Measurements from ENCODE around the gene SSC5D. TPM values are rescaled to one million over a fixed set of nuclear protein-coding genes. Genes with fewer than 3 reads are reported as not detected.

Gene SSC5D
- total RNA-seq, 1 donor from 2014 or later: 7.6 TPM

GRCh38 chr19:55451163-55451964 is 36.9 kb upstream of the SSC5D start:
- no peaks in the 10 kb centered on the region for H3K36me3 Mint-ChIP-seq (ENCODE audit: unreplicated experiment)
- TF ChIP-seq, protein P1, sequence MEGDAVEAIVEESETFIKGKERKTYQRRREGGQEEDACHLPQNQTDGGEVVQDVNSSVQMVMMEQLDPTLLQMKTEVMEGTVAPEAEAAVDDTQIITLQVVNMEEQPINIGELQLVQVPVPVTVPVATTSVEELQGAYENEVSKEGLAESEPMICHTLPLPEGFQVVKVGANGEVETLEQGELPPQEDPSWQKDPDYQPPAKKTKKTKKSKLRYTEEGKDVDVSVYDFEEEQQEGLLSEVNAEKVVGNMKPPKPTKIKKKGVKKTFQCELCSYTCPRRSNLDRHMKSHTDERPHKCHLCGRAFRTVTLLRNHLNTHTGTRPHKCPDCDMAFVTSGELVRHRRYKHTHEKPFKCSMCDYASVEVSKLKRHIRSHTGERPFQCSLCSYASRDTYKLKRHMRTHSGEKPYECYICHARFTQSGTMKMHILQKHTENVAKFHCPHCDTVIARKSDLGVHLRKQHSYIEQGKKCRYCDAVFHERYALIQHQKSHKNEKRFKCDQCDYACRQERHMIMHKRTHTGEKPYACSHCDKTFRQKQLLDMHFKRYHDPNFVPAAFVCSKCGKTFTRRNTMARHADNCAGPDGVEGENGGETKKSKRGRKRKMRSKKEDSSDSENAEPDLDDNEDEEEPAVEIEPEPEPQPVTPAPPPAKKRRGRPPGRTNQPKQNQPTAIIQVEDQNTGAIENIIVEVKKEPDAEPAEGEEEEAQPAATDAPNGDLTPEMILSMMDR (IDR thresholded peaks at IDR 0.05; ENCODE audit: partially characterized antibody, unreplicated experiment): no peak
- H3K4me1 Mint-ChIP-seq (ENCODE audit: low read depth, unreplicated experiment): peaks cover 3% of the 10 kb centered on the region
- peak overlapping the region; percentile 89 for H3K4me3 Mint-ChIP-seq (ENCODE audit: unreplicated experiment)
- H3K27ac Mint-ChIP-seq (ENCODE audit: unreplicated experiment): no peak overlapping the region
- peaks cover 6% of the 10 kb centered on the region for H3K9me3 Mint-ChIP-seq (ENCODE audit: unreplicated experiment)
- DNase-seq: no peak
- peaks cover 16% of the 10 kb centered on the region for H3K27me3 Mint-ChIP-seq (ENCODE audit: unreplicated experiment)

DNA sequence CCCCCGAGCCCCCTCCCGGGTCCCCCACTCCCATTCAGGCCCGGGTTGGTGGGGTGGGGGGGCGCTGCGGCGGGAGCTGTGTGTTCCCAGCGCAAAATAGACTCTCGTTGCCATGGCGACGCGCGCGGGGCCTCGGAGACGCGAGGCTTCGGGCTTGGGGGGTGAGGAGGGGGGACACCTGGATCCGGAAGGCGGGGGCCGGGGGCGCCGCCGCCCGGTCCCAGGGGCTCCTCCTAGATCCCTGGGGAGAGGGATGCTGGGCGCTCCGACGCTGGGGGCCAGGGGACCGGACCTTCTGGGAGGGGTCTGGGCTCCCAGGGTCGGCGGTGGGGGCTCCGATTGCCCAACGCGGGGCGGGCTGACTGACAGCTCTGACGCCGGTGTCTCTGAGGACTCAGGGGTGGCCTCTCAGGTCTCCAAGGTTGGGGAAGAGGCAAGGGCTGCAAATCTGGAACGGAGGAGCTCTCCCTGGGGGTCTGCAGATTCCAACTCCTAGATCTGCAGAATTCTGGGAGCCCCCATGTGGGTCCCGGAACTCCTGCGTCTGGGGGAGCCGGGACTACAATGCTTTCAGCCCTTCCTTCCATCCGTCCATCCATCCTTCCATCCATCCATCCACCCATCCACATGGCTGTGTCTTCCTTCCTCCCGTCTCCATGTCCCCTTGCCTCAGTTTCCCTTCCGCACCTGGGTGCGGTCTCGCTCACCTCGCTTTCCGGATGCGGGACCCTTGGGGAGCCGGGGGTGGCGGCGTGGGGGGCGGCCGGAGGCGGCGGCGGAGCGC is 36.1 kb upstream of the SSC5D start:
- peaks cover 3% of the 10 kb centered on the region for H3K4me1 Mint-ChIP-seq (ENCODE audit: low read depth, unreplicated experiment)

GRCh38 chr19:55452749-55453346 is 35.4 kb upstream of the SSC5D start:
- Mint-ChIP-seq H3K27ac (ENCODE audit: unreplicated experiment) (no peak overlapping the region), H3K27me3 (ENCODE audit: unreplicated experiment) (peaks cover 16% of the 10 kb centered on the region), H3K4me3 (ENCODE audit: unreplicated experiment) (peak overlapping the region; percentile 61), H3K9me3 (ENCODE audit: unreplicated experiment) (peaks cover 12% of the 10 kb centered on the region), H3K4me1 (ENCODE audit: low read depth, unreplicated experiment) (peaks cover 6% of the 10 kb centered on the region), H3K36me3 (ENCODE audit: unreplicated experiment) (no peaks in the 10 kb centered on the region)
- TF ChIP-seq, protein P1 (IDR thresholded peaks at IDR 0.05; ENCODE audit: partially characterized antibody, unreplicated experiment): peak; percentile 54
- DNase-seq: peak; percentile 86

More for the DNA sequence above, 36.1 kb upstream of the SSC5D start:
- Mint-ChIP-seq H3K27ac (ENCODE audit: unreplicated experiment) (no peak overlapping the region), H3K9me3 (ENCODE audit: unreplicated experiment) (peaks cover 8% of the 10 kb centered on the region), H3K4me3 (ENCODE audit: unreplicated experiment) (peak overlapping the region; percentile 89), H3K27me3 (ENCODE audit: unreplicated experiment) (peaks cover 16% of the 10 kb centered on the region), H3K36me3 (ENCODE audit: unreplicated experiment) (no peaks in the 10 kb centered on the region)
- TF ChIP-seq, protein P1 (IDR thresholded peaks at IDR 0.05; ENCODE audit: partially characterized antibody, unreplicated experiment): no peak
- peak; percentile 51 for DNase-seq

DNA sequence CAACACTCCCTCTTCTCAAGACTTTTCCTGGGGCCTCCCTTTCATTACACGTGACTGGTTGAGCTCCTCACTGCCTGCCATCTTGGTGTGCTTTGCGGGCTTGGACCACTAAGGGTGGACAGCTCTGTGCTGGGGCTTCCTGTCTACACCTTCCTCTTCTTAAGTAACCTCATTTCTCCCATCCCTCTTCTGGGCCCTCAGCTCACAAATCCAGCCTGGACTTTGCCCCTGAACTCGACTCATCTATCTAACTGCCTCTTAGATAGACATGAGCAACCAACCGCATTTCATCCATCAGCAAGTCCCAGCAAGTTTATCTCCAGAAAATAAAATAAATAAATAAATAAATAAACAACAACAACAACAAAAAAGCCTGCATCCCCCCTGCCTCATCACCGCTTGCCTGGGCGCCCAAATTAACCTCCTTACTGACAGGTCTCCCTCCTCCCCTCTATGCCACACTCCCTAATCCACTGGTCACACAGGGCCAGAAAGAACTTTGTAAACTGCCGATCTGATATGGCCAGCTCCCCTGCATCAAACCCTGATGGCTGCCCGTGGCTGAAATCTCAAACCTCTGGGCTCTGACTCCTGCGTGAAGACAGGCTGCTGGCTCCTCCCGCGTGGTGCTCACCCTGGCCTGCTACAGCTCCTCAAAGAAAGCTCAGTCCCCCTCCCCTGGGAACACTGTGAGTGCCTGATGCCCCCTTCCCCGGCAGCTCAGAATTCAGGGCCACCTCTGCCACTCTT is 34.5 kb upstream of the SSC5D start:
- Mint-ChIP-seq H3K36me3 (ENCODE audit: unreplicated experiment) (no peaks in the 10 kb centered on the region), H3K4me3 (ENCODE audit: unreplicated experiment) (peak overlapping the region; percentile 37), H3K9me3 (ENCODE audit: unreplicated experiment) (peaks cover 13% of the 10 kb centered on the region), H3K27ac (ENCODE audit: unreplicated experiment) (no peak overlapping the region), H3K27me3 (ENCODE audit: unreplicated experiment) (peaks cover 16% of the 10 kb centered on the region), H3K4me1 (ENCODE audit: low read depth, unreplicated experiment) (peaks cover 9% of the 10 kb centered on the region)
- TF ChIP-seq, protein P1 (IDR thresholded peaks at IDR 0.05; ENCODE audit: partially characterized antibody, unreplicated experiment): no peak
- no peak for DNase-seq

All from glutamatergic neuron (in vitro differentiated cells).